Hematopoietic multipotent progenitor cell treated with erythropoietin and hydrocortisone succinate and interleukin-3 and kit ligand, for 15 days (in vitro differentiated cells): ENCODE results near the gene CILP.
"Not testable (repeated sequence)": the region's sequence is repeated elsewhere in the genome, so short reads cannot be mapped to it uniquely, and the experiment has no call there.

Source experiments
- DNase-seq: peaks from one replicate; pipeline ENCODE4 v3.0.0-alpha.2; 2015; ENCODE audit warnings: low spot score

CILP gene, protein sequence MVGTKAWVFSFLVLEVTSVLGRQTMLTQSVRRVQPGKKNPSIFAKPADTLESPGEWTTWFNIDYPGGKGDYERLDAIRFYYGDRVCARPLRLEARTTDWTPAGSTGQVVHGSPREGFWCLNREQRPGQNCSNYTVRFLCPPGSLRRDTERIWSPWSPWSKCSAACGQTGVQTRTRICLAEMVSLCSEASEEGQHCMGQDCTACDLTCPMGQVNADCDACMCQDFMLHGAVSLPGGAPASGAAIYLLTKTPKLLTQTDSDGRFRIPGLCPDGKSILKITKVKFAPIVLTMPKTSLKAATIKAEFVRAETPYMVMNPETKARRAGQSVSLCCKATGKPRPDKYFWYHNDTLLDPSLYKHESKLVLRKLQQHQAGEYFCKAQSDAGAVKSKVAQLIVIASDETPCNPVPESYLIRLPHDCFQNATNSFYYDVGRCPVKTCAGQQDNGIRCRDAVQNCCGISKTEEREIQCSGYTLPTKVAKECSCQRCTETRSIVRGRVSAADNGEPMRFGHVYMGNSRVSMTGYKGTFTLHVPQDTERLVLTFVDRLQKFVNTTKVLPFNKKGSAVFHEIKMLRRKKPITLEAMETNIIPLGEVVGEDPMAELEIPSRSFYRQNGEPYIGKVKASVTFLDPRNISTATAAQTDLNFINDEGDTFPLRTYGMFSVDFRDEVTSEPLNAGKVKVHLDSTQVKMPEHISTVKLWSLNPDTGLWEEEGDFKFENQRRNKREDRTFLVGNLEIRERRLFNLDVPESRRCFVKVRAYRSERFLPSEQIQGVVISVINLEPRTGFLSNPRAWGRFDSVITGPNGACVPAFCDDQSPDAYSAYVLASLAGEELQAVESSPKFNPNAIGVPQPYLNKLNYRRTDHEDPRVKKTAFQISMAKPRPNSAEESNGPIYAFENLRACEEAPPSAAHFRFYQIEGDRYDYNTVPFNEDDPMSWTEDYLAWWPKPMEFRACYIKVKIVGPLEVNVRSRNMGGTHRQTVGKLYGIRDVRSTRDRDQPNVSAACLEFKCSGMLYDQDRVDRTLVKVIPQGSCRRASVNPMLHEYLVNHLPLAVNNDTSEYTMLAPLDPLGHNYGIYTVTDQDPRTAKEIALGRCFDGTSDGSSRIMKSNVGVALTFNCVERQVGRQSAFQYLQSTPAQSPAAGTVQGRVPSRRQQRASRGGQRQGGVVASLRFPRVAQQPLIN

GRCh38 chr15:65210770-65211481, at the start of gene CILP:
CILP (minus strand) TSS chr15:65211473; CDS start chr15:65209755, 1,718 bp downstream.
- no peak for DNase-seq

DNA sequence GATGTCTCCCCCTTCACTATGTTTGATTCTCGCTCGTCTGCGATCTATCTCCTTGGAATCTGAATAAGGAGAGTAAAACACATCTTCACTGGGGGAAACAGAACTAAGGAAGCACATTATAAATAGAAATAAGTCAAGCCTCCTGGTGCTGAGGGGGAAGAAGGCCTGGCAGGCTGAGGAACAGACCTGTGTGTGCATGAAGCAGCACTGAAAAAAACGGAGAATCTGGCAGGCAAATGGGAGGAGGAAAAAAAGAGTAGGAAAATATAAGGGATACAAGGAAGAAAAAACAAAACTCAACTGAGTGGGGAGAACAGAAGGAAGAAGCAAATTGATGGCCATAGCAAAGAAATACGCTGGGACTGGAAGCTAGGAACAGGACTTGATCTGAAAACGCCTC, 49.7 kb upstream of the CILP start:
- no peak for DNase-seq

DNA sequence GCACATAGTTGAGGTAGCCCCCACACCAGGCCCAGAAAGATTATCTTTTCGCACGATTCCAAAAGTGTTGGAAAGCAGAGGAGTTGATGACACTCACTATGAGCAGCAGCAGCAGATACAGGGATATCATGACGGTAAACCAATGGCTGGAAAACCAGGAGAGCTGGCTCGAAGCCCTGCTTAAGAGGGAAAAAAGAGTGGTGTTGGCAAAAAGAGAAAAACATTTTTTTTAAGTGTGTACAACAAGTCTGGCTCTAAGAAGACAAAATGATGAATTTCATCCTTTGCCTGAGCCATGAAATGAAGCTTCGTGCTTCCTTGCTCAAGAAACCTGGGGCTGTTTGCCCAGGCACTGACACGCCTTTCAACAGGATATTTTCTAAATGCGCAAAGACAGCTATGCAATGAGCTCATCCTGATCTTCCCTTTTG, 48.1 kb upstream of the CILP start:
- DNase-seq, result no peak

DNA sequence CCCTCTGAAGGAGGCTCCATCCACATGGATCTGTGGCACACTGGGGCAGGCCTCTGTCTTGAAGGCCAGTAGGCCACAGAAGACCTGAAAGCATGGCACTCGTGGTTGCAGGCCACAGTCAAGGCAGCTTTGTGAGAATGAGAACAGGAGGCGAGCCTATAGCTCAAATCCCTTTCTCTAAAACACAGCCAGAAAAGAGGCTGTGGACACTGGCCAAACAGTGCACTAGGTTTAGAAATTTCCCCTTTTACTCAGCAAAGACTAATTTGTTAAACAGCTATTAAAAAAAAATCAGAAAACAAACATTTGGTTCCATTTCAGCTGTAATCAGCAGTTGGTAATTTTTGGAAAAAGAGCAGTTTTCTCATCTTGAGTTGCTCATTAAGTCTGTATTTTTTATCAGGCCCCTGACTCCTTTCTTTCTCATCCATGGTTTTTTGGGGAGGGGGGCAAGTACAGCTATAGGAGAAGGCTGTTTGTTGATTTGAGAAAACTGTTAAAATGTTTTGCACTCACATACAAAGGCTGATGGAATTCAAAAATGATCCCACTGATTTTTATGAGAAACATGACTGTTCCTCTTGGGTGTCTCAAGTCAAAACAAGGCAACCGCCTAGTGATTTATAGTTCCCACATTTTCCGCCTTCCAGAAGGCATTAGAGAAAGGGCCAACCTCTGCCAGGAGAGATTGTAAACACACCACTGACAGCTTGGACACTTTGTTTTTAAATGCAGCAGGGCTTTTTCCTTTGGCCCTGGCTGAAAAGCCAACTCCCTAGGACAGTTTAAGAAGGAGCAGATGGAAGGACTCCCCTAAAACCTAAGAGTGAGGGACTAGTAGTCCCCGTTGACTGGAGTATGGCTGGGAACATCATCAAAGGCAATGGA, 47.3 kb upstream of the CILP start:
- DNase-seq, result no peak

DNA sequence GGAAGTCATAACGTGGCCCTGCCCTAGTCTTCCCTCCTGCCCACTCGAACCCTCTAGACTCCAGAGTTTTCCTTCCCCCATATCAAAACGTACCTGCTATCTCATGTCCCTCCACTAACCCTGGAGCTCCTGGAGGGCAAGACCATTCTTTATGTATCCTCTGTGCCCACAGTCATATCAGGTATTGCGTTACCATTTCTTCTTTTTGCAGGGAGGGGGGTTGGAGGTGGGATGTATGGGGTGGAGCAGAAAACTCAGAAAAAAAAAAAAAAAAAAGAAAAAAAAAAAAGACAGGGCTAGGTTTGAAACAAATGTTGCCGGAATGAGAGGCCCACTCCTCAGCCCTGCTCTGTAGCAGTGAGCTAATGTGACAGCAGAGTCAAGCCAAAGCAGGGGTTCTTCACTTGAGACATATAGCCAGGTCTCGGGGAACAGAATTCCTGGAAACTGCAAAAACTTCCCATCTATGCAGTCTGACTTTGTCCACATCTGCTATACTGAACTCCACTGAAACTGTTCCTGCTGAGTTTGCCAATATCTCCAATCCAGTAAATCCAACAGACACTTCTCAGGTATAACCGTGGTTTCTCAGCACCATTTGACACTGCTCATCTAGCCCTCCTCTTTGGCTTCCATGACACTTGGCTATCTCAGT, 44.3 kb upstream of the CILP start:
- DNase-seq, result no peak

- no peak for DNase-seq
Measured at GRCh38 chr15:65254758-65255157, 43.5 kb upstream of the CILP start.

DNA sequence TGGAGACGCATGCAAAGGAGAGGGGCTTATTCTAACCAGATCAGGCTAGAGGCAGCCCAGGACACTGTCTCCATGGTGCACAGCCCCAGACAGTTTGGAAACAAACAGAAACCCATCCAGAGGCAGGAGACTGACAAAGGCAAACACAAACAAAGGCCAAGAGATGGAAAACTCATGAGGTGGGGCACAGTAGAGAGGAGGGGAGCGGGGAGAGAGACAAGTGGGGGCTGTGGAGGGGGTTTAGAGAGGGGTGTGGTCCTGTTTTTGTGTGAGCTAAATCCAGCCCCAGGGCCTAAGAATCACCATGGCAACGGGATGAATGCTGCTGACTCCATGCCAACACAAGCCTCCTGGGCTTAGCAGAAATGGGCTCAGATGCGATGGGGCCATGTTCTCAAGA, 43.1 kb upstream of the CILP start:
- DNase-seq, result no peak

- DNase-seq, result no peak
Measured at GRCh38 chr15:65249641-65250040, 38.4 kb upstream of the CILP start.

DNA sequence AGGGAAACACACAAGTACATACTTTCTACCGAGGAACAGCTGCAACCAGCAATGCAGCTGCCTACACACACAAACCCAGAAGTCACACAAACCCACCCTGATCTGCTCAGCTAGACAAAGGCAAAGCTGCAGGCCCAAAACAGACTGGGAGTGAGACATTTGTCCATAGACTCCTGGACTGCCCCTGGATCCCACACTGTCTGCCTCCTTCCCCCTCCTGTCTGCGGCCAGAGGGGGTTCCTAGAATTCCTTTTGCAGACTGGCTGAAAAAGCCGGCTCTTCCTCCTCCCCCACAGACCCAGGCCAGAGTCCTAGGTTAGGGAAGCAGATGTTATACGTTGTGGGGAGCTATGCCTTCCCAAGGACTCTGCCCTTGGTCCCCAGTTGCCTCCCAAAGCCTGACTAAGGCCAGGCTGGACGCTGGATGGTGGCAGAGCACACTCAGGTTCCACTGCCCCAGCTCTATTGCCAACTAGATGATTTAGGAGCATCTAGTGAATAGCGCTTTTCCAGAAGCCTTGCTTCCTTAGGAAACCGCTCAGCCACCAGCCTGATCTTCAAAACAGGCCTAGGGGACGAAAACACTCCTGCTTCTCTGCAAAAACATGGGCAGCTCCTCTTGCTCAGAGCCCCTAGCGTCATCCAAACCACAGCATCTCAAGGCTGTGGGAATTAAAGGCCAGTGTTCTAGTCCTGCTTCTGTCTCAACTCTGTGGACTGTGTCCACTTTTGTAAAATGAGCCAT, 37.4 kb upstream of the CILP start:
- DNase-seq, result no peak

GRCh38 chr15:65246939-65247338, 35.7 kb upstream of the CILP start:
- DNase-seq, result no peak

DNA sequence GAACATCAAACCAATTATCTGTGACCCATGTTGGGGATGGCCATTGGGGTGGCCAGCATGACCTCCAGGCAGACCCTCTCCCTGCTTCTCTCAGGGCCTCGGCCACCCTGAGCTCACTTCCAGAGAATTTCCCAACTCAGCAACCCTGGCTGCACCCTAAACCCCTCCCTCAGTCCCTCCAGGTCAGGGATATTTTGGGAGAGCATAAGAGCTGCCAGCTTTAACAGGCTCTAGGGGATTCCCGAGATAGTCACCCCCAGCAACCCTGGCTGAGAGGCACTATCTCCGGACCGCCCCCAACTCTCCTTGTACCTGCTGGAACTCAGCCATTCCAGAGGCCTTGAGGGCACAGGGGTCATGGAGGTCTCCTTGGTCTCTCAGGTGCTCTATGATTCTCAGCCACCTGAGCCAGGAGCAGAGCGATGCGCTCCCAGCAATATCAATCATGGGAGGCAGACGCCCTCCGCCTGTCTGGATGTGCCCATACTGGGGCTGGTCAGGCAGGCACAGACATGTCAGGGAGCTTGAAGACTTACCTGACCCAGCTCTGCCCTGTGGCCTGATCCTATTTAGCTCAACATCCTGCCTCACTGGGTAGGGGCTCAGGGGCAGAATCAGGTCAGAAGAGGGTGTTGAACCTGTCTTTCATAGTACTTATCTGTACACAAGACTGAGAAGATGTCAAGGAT, 34.9 kb upstream of the CILP start:
- DNase-seq, result no peak

DNA sequence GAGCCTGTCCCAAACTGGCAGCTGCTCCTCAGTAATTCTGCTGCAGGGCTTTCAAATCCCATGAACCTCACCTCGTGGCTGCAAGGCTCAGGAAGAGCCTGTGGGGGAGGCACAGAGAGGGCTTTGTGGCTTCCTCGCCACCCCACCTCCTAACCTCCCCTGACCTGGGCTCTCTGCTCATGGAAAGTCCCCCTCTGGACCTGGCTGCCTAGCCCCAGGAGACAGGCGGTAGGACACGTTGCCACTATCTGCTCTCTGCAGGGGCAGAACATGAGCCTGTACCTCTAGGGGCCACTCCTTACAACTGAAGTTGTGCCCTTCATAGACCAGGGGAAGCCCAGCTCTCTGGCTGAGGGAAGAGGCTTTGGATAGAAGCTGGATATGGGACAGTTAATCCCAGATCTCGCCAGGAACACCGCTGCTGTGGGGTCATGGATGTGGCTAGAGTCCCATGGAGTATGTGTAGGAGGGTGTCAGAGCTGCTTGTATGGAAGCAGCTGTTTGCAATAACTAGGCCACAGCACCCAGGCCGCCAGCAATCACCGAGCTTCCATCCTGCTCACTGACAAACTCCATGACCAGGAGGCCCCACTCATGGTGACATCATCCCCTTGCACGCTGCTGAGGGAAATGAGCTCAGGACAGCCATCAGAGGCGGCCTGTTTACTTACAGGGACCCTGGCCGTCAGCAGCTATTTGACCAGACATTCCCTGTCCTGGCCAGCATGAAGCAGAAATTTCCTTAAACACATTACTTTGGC, 34.0 kb upstream of the CILP start:
- DNase-seq, result no peak

- no peak for DNase-seq
Measured at GRCh38 chr15:65244638-65245037, 33.4 kb upstream of the CILP start.

DNA sequence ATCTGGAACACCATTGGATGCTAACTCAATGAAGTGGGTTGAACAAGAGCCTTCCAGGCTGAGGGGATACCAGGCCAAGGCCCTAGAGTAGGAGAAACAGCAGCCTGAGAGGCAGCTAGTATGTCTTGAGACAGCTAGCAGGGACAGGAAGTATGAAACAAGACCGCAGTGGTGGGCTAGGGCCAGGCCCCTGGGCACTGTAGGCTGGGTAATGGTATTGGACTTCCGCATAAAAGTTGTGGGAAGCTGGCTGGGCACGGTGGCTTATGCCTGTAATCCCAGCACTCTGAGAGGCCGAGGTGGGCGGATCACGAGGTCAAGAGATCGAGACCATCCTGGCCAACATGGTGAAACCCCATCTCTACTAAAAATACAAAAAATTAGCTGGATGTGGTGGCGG, 25.2 kb upstream of the CILP start:
- DNase-seq, result not testable (repeated sequence)

- no peak for DNase-seq
Measured at GRCh38 chr15:65233696-65234095, 22.4 kb upstream of the CILP start.

GRCh38 chr15:65232520-65232919, 21.2 kb upstream of the CILP start:
- DNase-seq, result no peak

DNA sequence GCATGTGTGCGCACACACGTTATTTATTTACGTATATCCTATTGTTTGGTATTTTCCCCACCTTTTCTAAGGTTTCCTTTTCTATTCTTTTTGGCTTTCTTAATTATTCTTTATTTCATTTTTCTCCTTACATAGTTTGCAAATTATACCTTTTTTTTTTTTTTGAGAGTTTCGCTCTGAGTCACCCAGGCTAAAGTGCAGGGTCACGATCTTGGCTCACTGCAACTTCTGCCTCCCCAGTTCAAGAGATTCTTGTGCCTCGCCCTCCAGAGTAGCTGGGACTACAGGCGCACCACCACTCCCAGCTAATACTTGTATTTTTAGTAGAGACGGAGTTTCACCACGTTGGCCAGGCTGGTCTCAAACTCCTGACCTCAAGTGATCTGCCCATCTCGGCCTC, 20.0 kb upstream of the CILP start:
- DNase-seq, result peak; percentile 17

DNA sequence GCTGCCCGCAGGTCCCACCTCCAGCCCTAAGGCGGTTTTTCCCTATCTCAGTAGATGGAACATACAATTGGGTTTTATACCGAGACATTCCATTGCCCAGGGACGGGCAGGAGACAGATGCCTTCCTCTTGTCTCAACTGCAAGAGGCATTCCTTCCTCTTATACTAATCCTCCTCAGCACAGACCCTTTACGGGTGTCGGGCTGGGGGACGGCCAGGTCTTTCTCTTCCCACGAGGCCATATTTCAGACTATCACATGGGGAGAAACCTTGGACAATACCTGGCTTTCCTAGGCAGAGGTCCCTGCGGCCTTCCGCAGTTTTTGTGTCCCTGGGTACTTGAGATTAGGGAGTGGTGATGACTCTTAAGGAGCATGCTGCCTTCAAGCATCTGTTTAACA, 15.6 kb upstream of the CILP start:
- not testable (repeated sequence) for DNase-seq
